ENCODE data around the gene RPL22. TPM values are rescaled to one million over a fixed set of nuclear protein-coding genes. Genes with fewer than 3 reads are reported as not detected.

The RPL22 gene
- polyA plus RNA-seq, 2 donors, result 360 to 588 TPM

DNA sequence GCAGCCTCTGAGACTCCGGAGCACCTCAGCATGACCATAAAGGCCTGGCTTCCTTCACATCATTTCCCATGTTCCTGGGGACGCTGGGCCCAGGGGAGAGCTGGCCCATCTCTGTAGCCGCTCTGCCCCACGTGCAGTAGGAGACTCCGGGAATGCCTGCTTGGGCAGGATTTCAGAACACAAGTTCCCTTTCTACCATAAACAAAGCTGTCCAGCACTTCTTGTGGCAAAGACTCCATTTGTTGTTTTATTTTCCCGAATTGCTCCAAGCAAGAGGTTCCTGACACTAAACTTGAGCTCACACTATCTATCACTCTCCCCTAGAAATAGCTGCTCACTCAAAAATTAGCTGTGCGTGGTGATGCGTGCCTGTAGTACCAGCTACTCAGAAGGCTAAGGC lies 41.2 kb downstream of the RPL22 start:
- Histone ChIP-seq H3K4me3 (ENCODE audit: low read depth in 1 of 2, low read length in 2 of 2) (no peak overlapping the region), H3K27me3 (ENCODE audit: control insufficient read depth in 1 of 2, insufficient read depth in 2 of 2, low read length in 2 of 2) (no peaks in the 10 kb centered on the region), H3K4me1 (ENCODE audit: control insufficient read depth in 2 of 2, insufficient read depth in 2 of 2, low read length in 1 of 2) (peaks cover 0 to 10% of the 10 kb centered on the region in 2 donors), H3K36me3 (ENCODE audit: control insufficient read depth in 2 of 2, insufficient read depth in 2 of 2, low read length in 1 of 2) (no peaks in the 10 kb centered on the region), H3K9me3 (ENCODE audit: control insufficient read depth in 2 of 2, insufficient read depth in 1 of 2, low read depth in 1 of 2, low read length in 1 of 2) (peaks cover 0 to 2% of the 10 kb centered on the region in 2 donors), H3K27ac (ENCODE audit: low read depth in 2 of 2, low read length in 1 of 2) (no peak overlapping the region)
- WGBS, 2 donors, result 59 to 63% methylated on average over 8 of the region's 8 CpGs

DNA sequence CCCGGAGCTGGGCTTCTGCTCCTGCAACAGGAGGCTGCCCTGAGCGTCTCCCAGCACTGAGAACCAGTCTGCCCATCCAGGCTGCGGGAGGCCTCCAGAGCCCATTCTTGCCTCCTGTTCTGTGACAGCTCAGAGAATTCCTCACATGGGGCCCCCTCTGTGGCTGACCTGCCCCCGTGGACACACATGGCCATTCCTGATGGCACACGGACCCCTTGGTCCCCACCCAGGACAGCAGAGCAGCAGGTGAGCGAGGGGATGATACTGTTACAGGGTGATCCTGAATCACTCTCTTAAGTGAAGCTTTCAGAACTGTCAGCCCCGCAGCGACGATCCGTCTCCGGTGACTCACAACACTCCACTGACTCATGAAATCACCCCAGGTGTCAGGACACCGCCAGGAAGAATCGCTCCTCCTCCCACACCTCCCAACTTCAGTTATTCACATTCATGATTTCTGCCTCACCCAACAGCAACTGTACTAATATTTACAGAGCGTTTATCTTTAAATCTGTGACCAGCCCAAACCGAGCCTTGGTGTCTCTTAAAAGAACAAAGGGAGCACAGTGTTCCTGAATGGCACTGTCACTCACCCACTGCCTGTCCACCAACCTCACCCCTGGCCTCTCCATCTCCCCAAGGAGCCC lies 41.7 kb downstream of the RPL22 start:
- Histone ChIP-seq H3K4me3 (ENCODE audit: low read depth in 1 of 2, low read length in 2 of 2) (no peak overlapping the region), H3K9me3 (ENCODE audit: control insufficient read depth in 2 of 2, insufficient read depth in 1 of 2, low read depth in 1 of 2, low read length in 1 of 2) (peaks cover 0 to 2% of the 10 kb centered on the region in 2 donors), H3K36me3 (ENCODE audit: control insufficient read depth in 2 of 2, insufficient read depth in 2 of 2, low read length in 1 of 2) (no peaks in the 10 kb centered on the region), H3K4me1 (ENCODE audit: control insufficient read depth in 2 of 2, insufficient read depth in 2 of 2, low read length in 1 of 2) (peaks cover 0 to 10% of the 10 kb centered on the region in 2 donors), H3K27ac (ENCODE audit: low read depth in 2 of 2, low read length in 1 of 2) (peak overlapping the region in 1 of 2 donors; percentile 36), H3K27me3 (ENCODE audit: control insufficient read depth in 1 of 2, insufficient read depth in 2 of 2, low read length in 2 of 2) (no peaks in the 10 kb centered on the region)
- 37 to 41% methylated on average over 15 of the region's 15 CpGs for WGBS, 2 donors

DNA sequence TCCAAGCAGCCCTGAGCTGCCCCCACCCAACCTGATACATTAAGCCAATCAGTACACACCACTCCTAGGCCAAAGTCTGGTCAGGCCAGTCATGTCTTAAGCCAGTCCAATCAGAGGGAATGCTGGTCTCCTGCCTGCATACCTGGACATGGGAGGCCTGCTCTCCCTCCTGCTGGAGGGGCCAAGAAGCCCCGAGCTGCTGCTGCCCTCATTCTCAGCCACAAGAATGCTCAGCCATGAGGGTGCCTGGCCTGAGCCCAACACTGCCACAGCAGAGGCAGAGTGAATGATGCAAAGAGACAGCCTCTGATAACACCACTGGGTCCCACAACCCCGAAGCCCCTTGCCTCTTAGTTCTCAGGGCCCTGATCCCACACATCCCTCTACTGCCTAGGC lies 42.3 kb downstream of the RPL22 start:
- H3K27me3 ChIP-seq (ENCODE audit: control insufficient read depth in 1 of 2, insufficient read depth in 2 of 2, low read length in 2 of 2), result no peaks in the 10 kb centered on the region
- H3K36me3 ChIP-seq (ENCODE audit: control insufficient read depth in 2 of 2, insufficient read depth in 2 of 2, low read length in 1 of 2), result no peaks in the 10 kb centered on the region
- no peak overlapping the region for H3K27ac ChIP-seq (ENCODE audit: low read depth in 2 of 2, low read length in 1 of 2)
- H3K4me1 ChIP-seq (ENCODE audit: control insufficient read depth in 2 of 2, insufficient read depth in 2 of 2, low read length in 1 of 2), result peaks cover 0 to 10% of the 10 kb centered on the region in 2 donors
- no peak overlapping the region for H3K4me3 ChIP-seq (ENCODE audit: low read depth in 1 of 2, low read length in 2 of 2)
- H3K9me3 ChIP-seq (ENCODE audit: control insufficient read depth in 2 of 2, insufficient read depth in 1 of 2, low read depth in 1 of 2, low read length in 1 of 2), result peaks cover 0 to 2% of the 10 kb centered on the region in 2 donors
- 51 to 57% methylated on average over 2 of the region's 2 CpGs for WGBS, 2 donors

DNA sequence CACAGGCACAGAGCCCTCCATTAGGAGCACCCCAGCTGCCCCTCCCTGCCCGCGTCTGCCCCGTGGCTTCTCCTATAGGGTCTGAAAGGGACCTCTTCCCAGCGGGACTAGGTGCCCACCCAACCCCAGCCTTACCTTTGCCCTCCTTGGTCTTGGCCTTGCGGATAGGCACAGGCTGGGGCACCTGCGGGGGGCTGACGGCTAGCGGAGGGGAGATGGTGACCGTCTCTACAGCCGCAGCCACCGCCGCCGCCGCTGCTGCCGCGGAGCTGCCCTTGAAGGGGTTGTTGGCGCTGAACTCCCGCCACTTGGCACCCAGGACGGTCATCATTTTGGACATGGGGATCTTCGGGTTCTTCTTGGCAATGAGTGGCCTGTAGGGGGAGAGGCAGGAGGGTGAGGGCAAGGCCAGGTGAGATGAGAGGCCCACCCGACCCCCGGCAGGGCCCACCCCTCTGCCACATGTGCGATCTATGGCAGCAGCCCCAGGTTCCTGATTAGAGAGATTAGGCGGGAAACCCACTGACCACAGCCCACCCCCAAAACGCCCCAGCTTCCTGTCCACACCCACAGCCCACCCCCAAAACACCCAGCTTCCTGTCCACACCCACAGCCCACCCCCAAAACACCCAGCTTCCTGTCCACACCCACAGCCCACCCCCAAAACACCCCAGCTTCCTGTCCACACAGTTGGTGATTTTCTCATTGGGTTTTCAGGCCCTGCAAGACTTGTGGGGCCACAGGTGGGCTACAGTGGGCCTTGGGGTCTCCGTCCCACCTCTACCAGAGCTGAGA lies 44.7 kb downstream of the RPL22 start:
- WGBS, 2 donors, result 82 to 86% methylated on average over 26 of the region's 26 CpGs
- Histone ChIP-seq H3K27me3 (ENCODE audit: control insufficient read depth in 1 of 2, insufficient read depth in 2 of 2, low read length in 2 of 2) (no peaks in the 10 kb centered on the region), H3K4me1 (ENCODE audit: control insufficient read depth in 2 of 2, insufficient read depth in 2 of 2, low read length in 1 of 2) (peaks cover 0 to 10% of the 10 kb centered on the region in 2 donors), H3K9me3 (ENCODE audit: control insufficient read depth in 2 of 2, insufficient read depth in 1 of 2, low read depth in 1 of 2, low read length in 1 of 2) (peaks cover 0 to 2% of the 10 kb centered on the region in 2 donors), H3K36me3 (ENCODE audit: control insufficient read depth in 2 of 2, insufficient read depth in 2 of 2, low read length in 1 of 2) (no peaks in the 10 kb centered on the region), H3K27ac (ENCODE audit: low read depth in 2 of 2, low read length in 1 of 2) (no peak overlapping the region), H3K4me3 (ENCODE audit: low read depth in 1 of 2, low read length in 2 of 2) (no peak overlapping the region)

DNA sequence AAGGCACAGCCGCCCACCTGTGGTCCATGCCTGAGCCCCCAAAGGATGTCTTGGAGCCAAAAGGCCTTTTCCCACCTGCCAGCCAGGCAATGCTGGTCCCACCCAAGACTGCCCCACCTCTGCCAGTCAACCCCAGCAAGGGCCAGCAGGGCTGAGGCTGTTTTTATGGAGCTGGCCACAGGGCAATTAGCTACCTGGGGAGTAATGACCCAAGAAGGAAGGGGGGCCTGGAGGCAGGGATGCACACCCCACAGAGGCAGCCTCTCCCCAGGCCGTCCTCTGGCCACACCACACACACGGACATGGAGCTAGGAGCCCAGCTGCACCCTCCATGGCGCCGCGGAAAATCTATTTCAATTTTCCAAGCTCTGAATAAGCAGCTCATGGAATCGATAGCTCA lies 46.5 kb downstream of the RPL22 start:
- Histone ChIP-seq H3K4me3 (ENCODE audit: low read depth in 1 of 2, low read length in 2 of 2) (no peak overlapping the region), H3K27me3 (ENCODE audit: control insufficient read depth in 1 of 2, insufficient read depth in 2 of 2, low read length in 2 of 2) (peaks cover 0 to 2% of the 10 kb centered on the region in 2 donors), H3K27ac (ENCODE audit: low read depth in 2 of 2, low read length in 1 of 2) (no peak overlapping the region), H3K9me3 (ENCODE audit: control insufficient read depth in 2 of 2, insufficient read depth in 1 of 2, low read depth in 1 of 2, low read length in 1 of 2) (no peaks in the 10 kb centered on the region), H3K36me3 (ENCODE audit: control insufficient read depth in 2 of 2, insufficient read depth in 2 of 2, low read length in 1 of 2) (no peaks in the 10 kb centered on the region), H3K4me1 (ENCODE audit: control insufficient read depth in 2 of 2, insufficient read depth in 2 of 2, low read length in 1 of 2) (peaks cover 6 to 11% of the 10 kb centered on the region in 2 donors)
- 77 to 82% methylated on average over 7 of the region's 7 CpGs for WGBS, 2 donors

DNA sequence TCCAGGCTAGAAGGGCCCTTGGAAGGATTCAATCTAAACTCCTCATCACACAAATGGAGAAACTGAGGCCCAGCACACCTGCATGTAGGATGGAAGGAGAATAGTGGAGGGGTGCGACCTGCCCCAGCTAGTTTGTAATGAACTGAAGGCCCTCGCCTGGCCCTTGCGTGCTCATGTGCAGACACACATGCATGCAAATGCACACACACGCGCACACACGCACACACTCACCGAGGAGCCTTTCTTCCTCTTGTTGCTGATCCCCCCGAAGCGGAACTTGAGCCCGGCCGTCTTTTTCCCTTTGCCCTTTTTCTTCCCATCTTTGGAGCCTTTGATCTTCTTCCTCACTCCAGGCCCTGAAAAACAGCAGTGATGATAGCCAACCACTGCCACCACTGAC lies 47.2 kb downstream of the RPL22 start:
- Histone ChIP-seq H3K4me1 (ENCODE audit: control insufficient read depth in 2 of 2, insufficient read depth in 2 of 2, low read length in 1 of 2) (peaks cover 6 to 7% of the 10 kb centered on the region in 2 donors), H3K4me3 (ENCODE audit: low read depth in 1 of 2, low read length in 2 of 2) (no peak overlapping the region), H3K27ac (ENCODE audit: low read depth in 2 of 2, low read length in 1 of 2) (no peak overlapping the region), H3K36me3 (ENCODE audit: control insufficient read depth in 2 of 2, insufficient read depth in 2 of 2, low read length in 1 of 2) (no peaks in the 10 kb centered on the region), H3K9me3 (ENCODE audit: control insufficient read depth in 2 of 2, insufficient read depth in 1 of 2, low read depth in 1 of 2, low read length in 1 of 2) (no peaks in the 10 kb centered on the region), H3K27me3 (ENCODE audit: control insufficient read depth in 1 of 2, insufficient read depth in 2 of 2, low read length in 2 of 2) (peaks cover 0 to 2% of the 10 kb centered on the region in 2 donors)
- 81 to 89% methylated on average over 11 of the region's 11 CpGs for WGBS, 2 donors

DNA sequence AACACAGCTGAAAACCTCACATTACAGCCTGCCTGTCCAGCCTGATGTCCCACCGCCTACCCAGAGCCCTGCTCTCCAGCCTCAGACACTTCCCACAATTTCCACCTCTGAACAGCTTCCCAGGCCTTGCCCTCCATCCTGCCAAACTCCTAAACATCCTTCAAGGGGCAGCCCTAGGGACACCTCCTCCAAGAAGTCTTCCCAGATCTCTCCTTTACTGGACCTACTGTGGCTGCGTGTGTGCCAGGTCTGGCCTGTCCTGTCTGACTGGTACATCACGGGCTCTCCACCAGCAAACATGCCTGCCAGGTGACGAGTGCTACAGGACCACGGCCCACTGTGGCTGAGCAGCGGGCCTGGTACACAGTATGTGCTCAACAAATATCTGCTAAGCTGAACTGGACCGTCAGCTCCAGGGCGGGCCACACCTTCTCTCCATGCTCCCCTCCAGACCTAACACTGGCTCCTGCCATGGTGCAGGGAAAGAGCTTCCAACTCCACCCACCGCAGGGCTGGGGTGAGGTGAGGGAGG lies 48.0 kb downstream of the RPL22 start:
- peaks cover 3 to 6% of the 10 kb centered on the region in 2 donors for H3K4me1 ChIP-seq (ENCODE audit: control insufficient read depth in 2 of 2, insufficient read depth in 2 of 2, low read length in 1 of 2)
- H3K4me3 ChIP-seq (ENCODE audit: low read depth in 1 of 2, low read length in 2 of 2), result no peak overlapping the region
- peaks cover 0 to 2% of the 10 kb centered on the region in 2 donors for H3K27me3 ChIP-seq (ENCODE audit: control insufficient read depth in 1 of 2, insufficient read depth in 2 of 2, low read length in 2 of 2)
- no peak overlapping the region for H3K27ac ChIP-seq (ENCODE audit: low read depth in 2 of 2, low read length in 1 of 2)
- H3K9me3 ChIP-seq (ENCODE audit: control insufficient read depth in 2 of 2, insufficient read depth in 1 of 2, low read depth in 1 of 2, low read length in 1 of 2), result no peaks in the 10 kb centered on the region
- WGBS, 2 donors, result 80 to 81% methylated on average over 9 of the region's 9 CpGs
- no peaks in the 10 kb centered on the region for H3K36me3 ChIP-seq (ENCODE audit: control insufficient read depth in 2 of 2, insufficient read depth in 2 of 2, low read length in 1 of 2)

DNA sequence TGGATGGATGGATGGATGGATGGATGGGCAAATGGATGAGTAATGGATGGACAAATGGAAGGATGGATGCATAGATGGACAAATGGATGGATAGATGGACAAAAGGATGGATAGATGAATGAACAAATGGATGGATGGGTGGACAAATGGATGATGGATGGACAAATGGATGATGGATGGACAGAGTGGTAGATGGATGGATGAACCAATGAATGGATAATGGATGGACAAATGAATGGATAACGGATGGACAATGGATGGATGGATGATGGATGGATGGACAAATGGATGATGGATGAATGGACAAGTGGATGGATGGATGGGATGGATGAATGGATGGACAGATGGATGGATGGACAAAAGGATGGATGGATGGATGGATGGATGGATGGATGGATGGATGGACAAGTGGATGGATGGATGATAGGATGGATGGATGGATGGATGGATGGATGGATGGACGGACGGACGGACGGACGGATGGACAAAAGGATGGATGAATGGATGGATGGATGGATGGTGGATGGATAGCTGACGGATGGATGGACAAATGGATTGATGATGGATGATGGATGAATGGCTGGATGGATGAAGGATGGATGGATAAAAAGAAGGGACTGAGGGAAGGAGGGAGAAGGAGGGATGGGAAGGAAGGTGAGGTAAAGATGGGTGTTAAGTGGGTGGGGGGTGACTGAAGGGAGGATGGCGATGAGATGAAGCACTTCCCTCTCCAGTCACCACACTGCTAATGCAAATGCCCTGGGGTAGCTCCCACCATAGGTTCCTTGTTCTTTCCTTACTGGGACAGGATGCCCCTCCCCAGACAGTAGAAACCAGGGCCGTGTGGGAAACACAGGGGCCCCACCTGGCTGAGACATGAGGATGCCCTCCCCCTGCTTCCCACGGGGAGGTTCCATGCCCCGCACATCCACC lies 49.1 kb downstream of the RPL22 start:
- H3K4me1 ChIP-seq (ENCODE audit: control insufficient read depth in 2 of 2, insufficient read depth in 2 of 2, low read length in 1 of 2), result peaks cover 3 to 6% of the 10 kb centered on the region in 2 donors
- peaks cover 0 to 2% of the 10 kb centered on the region in 2 donors for H3K27me3 ChIP-seq (ENCODE audit: control insufficient read depth in 1 of 2, insufficient read depth in 2 of 2, low read length in 2 of 2)
- no peak overlapping the region for H3K4me3 ChIP-seq (ENCODE audit: low read depth in 1 of 2, low read length in 2 of 2)
- WGBS, 2 donors, result 83 to 91% methylated on average over 11 of the region's 11 CpGs
- no peaks in the 10 kb centered on the region for H3K9me3 ChIP-seq (ENCODE audit: control insufficient read depth in 2 of 2, insufficient read depth in 1 of 2, low read depth in 1 of 2, low read length in 1 of 2)
- no peak overlapping the region for H3K27ac ChIP-seq (ENCODE audit: low read depth in 2 of 2, low read length in 1 of 2)
- no peaks in the 10 kb centered on the region for H3K36me3 ChIP-seq (ENCODE audit: control insufficient read depth in 2 of 2, insufficient read depth in 2 of 2, low read length in 1 of 2)

DNA sequence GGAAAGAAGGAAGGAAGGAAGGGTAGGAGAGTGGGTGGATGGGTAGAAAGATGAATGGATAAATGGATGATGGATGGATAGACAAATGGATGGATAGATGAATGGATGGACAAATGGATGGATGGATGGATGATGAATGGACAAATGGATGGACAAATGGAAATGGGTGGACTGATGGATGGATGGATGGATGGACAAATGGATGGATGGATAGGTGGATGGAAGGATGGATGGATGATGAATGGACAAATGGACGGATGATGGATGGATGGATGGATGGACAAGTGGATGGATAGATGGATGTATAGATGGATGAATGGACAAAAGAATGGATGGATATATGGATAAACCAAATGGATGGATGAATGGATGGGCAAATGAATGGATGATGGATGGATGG lies 49.8 kb downstream of the RPL22 start:
- H3K4me1 ChIP-seq (ENCODE audit: control insufficient read depth in 2 of 2, insufficient read depth in 2 of 2, low read length in 1 of 2), result peaks cover 3 to 6% of the 10 kb centered on the region in 2 donors
- no peak overlapping the region for H3K27ac ChIP-seq (ENCODE audit: low read depth in 2 of 2, low read length in 1 of 2)
- no peak overlapping the region for H3K4me3 ChIP-seq (ENCODE audit: low read depth in 1 of 2, low read length in 2 of 2)
- 93 to 94% methylated on average over 1 of the region's 1 CpG for WGBS, 2 donors
- H3K27me3 ChIP-seq (ENCODE audit: control insufficient read depth in 1 of 2, insufficient read depth in 2 of 2, low read length in 2 of 2), result peaks cover 0 to 2% of the 10 kb centered on the region in 2 donors
- H3K9me3 ChIP-seq (ENCODE audit: control insufficient read depth in 2 of 2, insufficient read depth in 1 of 2, low read depth in 1 of 2, low read length in 1 of 2), result no peaks in the 10 kb centered on the region
- no peaks in the 10 kb centered on the region for H3K36me3 ChIP-seq (ENCODE audit: control insufficient read depth in 2 of 2, insufficient read depth in 2 of 2, low read length in 1 of 2)
